Measurements from ENCODE around the gene ZNF638. TPM values are rescaled to one million over a fixed set of nuclear protein-coding genes. Genes with fewer than 3 reads are reported as not detected.

ZNF638 gene
- total and polyA plus RNA-seq, 2 of the 8 experiments (the other 6 are each of a cell fraction or from before 2014, with no cell fraction given), result 45.3 to 143 TPM

DNA sequence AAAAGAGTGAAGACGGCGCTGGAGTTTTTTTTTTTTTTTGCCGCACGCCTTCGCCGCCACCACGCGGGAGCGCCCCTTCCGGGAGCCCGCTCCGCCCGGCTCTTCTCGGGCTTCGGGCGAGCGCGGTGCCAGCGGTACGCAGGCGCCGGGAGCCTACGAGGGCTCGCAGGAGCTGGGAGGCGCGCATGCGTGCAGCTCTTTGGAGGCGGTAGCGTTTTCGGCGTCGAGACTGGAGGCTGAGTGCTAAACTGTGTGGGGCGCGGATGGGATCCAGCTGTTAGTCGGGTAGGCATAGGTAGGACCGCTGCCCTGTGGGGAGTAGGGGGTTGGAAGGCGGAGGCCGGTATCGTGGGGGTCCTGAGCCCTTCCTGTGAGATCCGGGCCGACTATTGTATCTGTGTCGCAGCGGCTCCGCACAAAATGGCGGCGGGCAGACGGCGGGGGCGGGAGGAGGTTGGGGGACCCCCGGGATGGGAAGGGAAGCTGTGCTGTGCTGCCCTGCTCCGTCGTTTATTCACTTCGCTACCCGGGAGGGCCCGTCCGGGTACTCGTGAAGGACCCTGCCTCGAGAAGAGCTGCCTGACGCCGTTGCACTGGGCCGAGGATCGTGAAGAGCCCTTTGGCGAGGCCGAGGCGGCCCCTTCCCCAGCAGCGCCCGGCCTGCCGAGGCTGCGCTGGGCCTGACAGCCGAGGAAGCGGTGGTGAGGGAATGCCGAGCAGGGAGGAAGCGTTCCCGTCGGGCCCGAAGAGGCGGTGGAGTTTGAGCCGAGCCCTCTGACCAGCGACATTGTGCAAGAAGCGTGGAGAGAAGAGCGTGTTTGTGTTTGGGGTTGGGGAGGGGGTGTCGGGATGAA, at the start of gene ZNF638 (continued):
- TF ChIP-seq HDAC2 (IDR thresholded peaks at IDR 0.05; ENCODE audit: borderline replicate concordance in 1 of 2, low read depth in 2 of 2, low read length in 2 of 2) (no peak), SIN3A (conservative IDR thresholded peaks at IDR 0.05 in 1 of 2, IDR thresholded peaks at IDR 0.05 in 1 of 2; ENCODE audit: low read depth in 1 of 2, low read length in 2 of 2) (0 out of 4 replicates have a peak, but pooled peaks of 1 of the 2 experiments have one; percentile 56), KDM4A (IDR thresholded peaks at IDR 0.05; ENCODE audit: low read depth, low read length, severe bottlenecking) (peak; percentile 21), JUN (IDR thresholded peaks at IDR 0.05; ENCODE audit: low read depth, low read length) (no peak), RAD21 (IDR thresholded peaks at IDR 0.05 in 1 of 2, conservative IDR thresholded peaks at IDR 0.05 in 1 of 2; ENCODE audit: low read depth in 2 of 2, low read length in 2 of 2) (peak; percentile 20 to 45; a peak in 2 of 4 replicates), TBP (IDR thresholded peaks at IDR 0.05; ENCODE audit: low read depth, low read length) (peak; percentile 62; the same call in 1 of the 2 replicates), TAF7 (optimal IDR thresholded peaks at IDR 0.05; ENCODE audit: borderline replicate concordance, low read depth, low read length) (peak; percentile 53), SAP30 (IDR thresholded peaks at IDR 0.05; ENCODE audit: insufficient read depth, insufficient replicate concordance, low read length) (no peak), PHF8 (conservative IDR thresholded peaks at IDR 0.05; ENCODE audit: low read depth, low read length) (peak; percentile 99), RNF2 (IDR thresholded peaks at IDR 0.05; ENCODE audit: borderline replicate concordance, low read depth, low read length, missing control alignments, poor library complexity, severe bottlenecking) (no peak), TAF1 (IDR thresholded peaks at IDR 0.05; ENCODE audit: low read depth, low read length) (peak; percentile 74), KDM5A (IDR thresholded peaks at IDR 0.05; ENCODE audit: low read length) (no peak), RXRA (IDR thresholded peaks at IDR 0.05; ENCODE audit: insufficient read depth, low read depth, low read length) (0 out of 2 replicates have a peak, but pooled peaks have one; percentile 22), POLR2A (IDR thresholded peaks at IDR 0.05; ENCODE audit: control extremely low read depth in 1 of 2, low read depth in 2 of 2, low read length in 2 of 2) (peak; percentile 77 to 95; a peak in 2 of 3 replicates), POU5F1 (IDR thresholded peaks at IDR 0.05; ENCODE audit: low read depth, low read length) (no peak)
- TF ChIP-seq, protein P1, sequence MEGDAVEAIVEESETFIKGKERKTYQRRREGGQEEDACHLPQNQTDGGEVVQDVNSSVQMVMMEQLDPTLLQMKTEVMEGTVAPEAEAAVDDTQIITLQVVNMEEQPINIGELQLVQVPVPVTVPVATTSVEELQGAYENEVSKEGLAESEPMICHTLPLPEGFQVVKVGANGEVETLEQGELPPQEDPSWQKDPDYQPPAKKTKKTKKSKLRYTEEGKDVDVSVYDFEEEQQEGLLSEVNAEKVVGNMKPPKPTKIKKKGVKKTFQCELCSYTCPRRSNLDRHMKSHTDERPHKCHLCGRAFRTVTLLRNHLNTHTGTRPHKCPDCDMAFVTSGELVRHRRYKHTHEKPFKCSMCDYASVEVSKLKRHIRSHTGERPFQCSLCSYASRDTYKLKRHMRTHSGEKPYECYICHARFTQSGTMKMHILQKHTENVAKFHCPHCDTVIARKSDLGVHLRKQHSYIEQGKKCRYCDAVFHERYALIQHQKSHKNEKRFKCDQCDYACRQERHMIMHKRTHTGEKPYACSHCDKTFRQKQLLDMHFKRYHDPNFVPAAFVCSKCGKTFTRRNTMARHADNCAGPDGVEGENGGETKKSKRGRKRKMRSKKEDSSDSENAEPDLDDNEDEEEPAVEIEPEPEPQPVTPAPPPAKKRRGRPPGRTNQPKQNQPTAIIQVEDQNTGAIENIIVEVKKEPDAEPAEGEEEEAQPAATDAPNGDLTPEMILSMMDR (IDR thresholded peaks at IDR 0.05; ENCODE audit: control extremely low read depth in 1 of 3, insufficient read depth in 1 of 3, low read depth in 1 of 3, low read length in 3 of 3), result peak; percentile 30 to 71 (median 62)
- TF ChIP-seq, protein P2, sequence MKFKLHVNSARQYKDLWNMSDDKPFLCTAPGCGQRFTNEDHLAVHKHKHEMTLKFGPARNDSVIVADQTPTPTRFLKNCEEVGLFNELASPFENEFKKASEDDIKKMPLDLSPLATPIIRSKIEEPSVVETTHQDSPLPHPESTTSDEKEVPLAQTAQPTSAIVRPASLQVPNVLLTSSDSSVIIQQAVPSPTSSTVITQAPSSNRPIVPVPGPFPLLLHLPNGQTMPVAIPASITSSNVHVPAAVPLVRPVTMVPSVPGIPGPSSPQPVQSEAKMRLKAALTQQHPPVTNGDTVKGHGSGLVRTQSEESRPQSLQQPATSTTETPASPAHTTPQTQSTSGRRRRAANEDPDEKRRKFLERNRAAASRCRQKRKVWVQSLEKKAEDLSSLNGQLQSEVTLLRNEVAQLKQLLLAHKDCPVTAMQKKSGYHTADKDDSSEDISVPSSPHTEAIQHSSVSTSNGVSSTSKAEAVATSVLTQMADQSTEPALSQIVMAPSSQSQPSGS (IDR thresholded peaks at IDR 0.05; ENCODE audit: low read length), result no peak

Data from H1 (cell line).